GM12801 (cell line): ENCODE results near the gene LLGL1.

ENCODE experiments used
- TF ChIP-seq, protein P1 (sequence below): IDR thresholded peaks from one replicate; pipeline ENCODE4 v1.5.1; 2011; ENCODE audit warnings: control low read depth; ENCODE audit not compliant: insufficient read length; ENCODE audit errors: extremely low read depth

The LLGL1 gene

DNA sequence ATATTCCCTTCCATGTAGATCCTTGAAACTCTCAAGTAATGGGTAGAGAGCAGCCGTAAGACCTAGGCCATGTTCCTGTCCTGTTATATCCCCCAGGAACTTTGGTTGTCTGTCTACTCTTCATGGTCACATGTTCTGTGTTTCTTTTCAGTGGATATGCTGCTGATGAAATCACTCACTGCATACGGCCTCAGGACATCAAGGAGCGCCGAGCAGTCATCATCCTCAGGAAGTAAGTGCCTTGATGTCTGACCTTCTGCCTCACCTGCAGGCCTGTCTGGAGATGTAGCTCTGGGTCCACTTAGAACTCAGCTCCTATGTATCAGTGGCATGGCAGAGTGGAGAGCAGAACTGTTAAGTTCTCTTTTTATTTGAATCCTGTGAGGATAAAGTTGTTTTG is 30.6 kb upstream of the LLGL1 start:
- TF ChIP-seq, protein P1, sequence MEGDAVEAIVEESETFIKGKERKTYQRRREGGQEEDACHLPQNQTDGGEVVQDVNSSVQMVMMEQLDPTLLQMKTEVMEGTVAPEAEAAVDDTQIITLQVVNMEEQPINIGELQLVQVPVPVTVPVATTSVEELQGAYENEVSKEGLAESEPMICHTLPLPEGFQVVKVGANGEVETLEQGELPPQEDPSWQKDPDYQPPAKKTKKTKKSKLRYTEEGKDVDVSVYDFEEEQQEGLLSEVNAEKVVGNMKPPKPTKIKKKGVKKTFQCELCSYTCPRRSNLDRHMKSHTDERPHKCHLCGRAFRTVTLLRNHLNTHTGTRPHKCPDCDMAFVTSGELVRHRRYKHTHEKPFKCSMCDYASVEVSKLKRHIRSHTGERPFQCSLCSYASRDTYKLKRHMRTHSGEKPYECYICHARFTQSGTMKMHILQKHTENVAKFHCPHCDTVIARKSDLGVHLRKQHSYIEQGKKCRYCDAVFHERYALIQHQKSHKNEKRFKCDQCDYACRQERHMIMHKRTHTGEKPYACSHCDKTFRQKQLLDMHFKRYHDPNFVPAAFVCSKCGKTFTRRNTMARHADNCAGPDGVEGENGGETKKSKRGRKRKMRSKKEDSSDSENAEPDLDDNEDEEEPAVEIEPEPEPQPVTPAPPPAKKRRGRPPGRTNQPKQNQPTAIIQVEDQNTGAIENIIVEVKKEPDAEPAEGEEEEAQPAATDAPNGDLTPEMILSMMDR, result no peak

DNA sequence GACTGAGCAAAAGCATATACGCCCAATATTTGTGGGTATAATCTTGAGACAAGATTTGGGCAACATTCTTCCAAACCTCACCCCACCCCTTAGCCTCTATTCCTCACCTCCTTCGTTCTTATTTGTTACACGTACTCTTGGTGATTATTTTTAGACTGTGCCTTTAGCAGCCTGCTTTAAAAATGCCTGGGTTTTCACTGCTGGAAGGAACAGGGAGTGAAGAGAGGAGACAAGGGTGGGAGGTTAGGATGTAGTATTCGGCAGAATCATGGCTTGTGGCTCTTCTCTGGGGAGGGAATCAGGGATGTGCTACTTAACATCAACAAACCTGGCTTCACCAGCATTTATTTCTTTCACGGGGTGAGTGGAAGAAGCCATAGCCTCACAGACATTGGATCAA is 30.2 kb upstream of the LLGL1 start:
- TF ChIP-seq, protein P1, result no peak

DNA sequence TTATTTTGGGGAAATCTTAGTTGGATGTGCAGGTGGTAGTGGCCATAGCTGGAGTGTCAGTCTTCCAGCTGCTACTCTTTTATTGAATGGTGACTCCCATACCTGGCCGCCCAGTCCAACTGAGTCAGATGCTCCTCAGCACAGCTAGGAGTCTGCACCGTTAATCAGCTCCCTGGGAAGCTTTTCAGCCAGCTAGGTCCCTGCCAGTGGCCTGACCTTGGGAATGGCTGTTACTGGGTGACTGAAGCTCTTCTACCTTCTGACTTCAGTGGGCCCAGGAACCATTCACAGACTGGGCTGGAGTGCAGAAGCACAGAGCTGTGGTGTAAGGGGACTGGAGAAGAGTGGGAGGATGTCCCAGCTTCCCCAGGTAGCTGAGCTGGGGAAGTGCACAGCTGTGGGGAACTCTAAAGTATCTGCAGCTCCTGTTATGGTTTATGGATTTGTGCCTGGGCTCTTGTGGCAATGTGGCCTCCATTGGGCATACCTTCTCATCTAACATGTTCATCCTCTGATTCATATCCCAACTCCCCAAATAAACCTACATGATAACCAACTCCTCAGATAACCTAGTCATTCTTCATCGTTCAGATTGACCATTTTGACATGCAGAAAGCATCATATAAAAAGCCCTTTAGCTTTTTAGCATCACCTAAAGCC is 27.8 kb upstream of the LLGL1 start:
- TF ChIP-seq, protein P1, result no peak

DNA sequence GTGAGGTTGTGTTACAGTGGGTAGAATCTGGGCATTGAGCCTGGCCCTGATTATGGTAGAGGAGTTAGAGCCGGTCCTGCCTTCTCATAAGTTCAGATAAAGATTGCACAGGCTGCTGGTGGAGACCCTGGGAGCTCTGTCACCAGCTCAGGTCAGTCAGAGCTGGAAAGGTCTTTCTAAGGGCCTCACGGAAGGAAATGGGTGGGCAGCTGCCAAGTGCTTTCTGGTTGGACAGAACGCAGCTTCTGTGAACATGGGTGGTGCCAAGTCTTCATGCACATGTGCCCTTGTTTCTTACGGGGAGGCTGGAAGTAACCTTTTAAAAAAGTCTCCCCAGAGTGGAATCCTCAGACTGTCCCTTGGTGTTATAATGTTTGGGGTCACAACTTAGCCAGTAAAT is 26.9 kb upstream of the LLGL1 start:
- TF ChIP-seq, protein P1, result no peak

DNA sequence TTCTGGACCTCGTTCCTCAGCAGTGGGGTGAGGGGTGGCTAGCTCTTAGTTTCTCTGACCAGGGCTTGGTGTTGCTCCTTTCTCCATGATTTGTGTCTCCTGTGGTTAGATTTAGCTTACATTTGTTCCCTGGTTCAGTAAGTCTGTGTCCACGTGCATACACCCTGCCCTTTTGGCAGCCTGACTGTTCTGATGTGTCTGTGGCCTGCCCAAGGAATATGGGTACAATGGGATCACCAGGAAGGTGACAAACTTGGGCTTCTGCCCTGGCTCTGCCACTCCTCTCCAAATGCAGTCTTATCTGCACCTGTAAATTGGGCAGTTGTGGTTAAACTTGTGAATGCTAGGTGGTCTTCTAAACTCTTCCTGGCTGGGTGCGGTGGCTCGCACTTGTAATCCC is 24.3 kb upstream of the LLGL1 start:
- TF ChIP-seq, protein P1, result no peak

DNA sequence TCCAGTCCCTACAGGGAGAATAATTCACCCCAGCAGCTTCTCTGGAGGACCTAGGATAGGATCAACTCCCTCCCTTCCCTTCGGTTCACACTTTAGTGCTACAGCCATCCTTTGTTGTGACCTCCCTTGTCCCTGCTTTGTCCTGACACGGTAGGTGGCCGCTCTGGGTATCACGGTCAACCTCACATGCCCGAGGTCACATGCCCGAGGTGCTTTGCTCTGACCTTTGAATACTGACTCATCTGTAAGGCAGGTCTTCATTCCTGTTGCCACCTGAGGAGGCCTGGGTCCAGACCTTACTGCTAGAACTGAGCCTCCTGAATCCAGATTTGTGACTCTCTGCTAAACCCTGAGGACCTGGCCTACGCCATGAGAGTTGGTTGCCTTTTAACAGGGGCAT is 22.1 kb upstream of the LLGL1 start:
- TF ChIP-seq, protein P1, result no peak

DNA sequence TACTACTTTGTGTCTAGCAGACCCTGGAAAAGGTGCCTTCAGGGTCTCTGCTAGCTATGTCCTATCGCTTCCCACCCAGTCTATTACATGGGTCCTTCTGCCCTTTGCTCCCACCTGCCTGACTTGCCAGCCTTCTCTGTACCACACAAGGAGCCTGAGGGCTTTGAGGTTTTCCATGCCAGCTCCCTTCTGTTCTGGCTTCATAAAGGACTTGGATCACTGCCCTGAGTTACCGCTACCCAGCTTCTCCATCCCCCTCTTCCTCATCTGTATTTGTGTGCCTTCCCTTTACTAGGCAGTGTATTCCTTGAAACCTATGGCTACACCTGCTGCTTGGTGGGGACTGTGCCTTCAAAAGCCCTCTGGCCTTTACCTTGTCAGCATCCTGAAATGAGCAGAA is 19.6 kb upstream of the LLGL1 start:
- TF ChIP-seq, protein P1, result no peak
